Fibroblast of mammary gland (primary cell): ENCODE data around the gene CCT2.
A peak's percentile ranks its signal among the peaks of the same experiment; 100 is the strongest.

Experiments
- DNase-seq: peaks from one replicate; pipeline ENCODE4 v3.0.0-alpha.2; 2010; ENCODE audit warnings: low read depth
- H3K4me3 ChIP-seq: 2 replicates; pipeline ENCODE4 v1.5.1; 2011; ENCODE audit warnings: low read depth, mild to moderate bottlenecking, low read length, moderate library complexity; ENCODE audit not compliant: control insufficient read depth
- CTCF ChIP-seq: conservative IDR thresholded peaks from 2 replicates; pipeline ENCODE4 v1.5.1; 2011; ENCODE audit warnings: low read depth, low read length, inconsistent platforms; ENCODE audit not compliant: control insufficient read depth, insufficient read depth

The CCT2 gene

GRCh38 chr12:69585189-69586062 is at the start of gene CCT2:
Gene CCT2 (plus strand): TSS chr12:69585459. CDS start chr12:69585522, 63 bp downstream.
- peak; percentile 91 for DNase-seq
- TF ChIP-seq CTCF, result peak; percentile 40
- peak within 1 kb of the TSS; percentile 100 for H3K4me3 ChIP-seq

- no peak overlapping the region for H3K4me3 ChIP-seq
- no peak for TF ChIP-seq CTCF
- peak; percentile 50 for DNase-seq
Observed at GRCh38 chr12:69540987-69541386, 44.3 kb upstream of the CCT2 start.

- no peak overlapping the region for H3K4me3 ChIP-seq
- no peak for DNase-seq
- no peak for TF ChIP-seq CTCF
Observed at GRCh38 chr12:69544087-69544486, 41.2 kb upstream of the CCT2 start.

GRCh38 chr12:69545081-69545480 is 40.2 kb upstream of the CCT2 start:
- peak; percentile 12 for DNase-seq
- H3K4me3 ChIP-seq, result no peak overlapping the region
- TF ChIP-seq CTCF, result no peak

- no peak overlapping the region for H3K4me3 ChIP-seq
- DNase-seq, result no peak
- TF ChIP-seq CTCF, result no peak
Observed at GRCh38 chr12:69546693-69547438, 38.4 kb upstream of the CCT2 start.

- H3K4me3 ChIP-seq, result no peak overlapping the region
- TF ChIP-seq CTCF, result no peak
- no peak for DNase-seq
Observed at GRCh38 chr12:69548687-69549086, 36.6 kb upstream of the CCT2 start.
